ENCODE results near the gene JAML.

DNA sequence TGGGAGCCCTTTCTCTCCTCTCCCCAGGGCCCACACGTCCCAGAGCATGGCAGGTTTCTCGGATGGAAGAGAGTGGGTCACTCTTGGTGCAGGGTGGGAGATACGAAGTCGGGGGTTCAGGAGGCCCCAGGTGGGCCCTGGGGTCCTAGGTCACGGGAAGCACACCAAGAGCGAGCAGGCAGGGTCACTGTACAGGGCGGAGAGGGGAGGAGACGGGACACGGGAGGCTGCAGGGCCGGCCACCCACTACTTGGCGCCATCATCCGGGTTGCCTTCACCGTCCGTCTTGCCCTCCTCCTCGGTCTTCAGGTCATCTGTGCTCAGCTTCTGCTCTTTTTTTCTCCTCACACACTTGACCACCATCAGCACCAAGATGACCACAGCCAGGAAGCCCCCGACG lies 58.2 kb downstream of the JAML start:
- TF ChIP-seq, protein P1, sequence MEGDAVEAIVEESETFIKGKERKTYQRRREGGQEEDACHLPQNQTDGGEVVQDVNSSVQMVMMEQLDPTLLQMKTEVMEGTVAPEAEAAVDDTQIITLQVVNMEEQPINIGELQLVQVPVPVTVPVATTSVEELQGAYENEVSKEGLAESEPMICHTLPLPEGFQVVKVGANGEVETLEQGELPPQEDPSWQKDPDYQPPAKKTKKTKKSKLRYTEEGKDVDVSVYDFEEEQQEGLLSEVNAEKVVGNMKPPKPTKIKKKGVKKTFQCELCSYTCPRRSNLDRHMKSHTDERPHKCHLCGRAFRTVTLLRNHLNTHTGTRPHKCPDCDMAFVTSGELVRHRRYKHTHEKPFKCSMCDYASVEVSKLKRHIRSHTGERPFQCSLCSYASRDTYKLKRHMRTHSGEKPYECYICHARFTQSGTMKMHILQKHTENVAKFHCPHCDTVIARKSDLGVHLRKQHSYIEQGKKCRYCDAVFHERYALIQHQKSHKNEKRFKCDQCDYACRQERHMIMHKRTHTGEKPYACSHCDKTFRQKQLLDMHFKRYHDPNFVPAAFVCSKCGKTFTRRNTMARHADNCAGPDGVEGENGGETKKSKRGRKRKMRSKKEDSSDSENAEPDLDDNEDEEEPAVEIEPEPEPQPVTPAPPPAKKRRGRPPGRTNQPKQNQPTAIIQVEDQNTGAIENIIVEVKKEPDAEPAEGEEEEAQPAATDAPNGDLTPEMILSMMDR (IDR thresholded peaks at IDR 0.05), result no peak
- no peak for TF ChIP-seq POLR2A (IDR thresholded peaks at IDR 0.05)
